ENCODE data around the gene MAB21L2.

The MAB21L2 gene

DNA sequence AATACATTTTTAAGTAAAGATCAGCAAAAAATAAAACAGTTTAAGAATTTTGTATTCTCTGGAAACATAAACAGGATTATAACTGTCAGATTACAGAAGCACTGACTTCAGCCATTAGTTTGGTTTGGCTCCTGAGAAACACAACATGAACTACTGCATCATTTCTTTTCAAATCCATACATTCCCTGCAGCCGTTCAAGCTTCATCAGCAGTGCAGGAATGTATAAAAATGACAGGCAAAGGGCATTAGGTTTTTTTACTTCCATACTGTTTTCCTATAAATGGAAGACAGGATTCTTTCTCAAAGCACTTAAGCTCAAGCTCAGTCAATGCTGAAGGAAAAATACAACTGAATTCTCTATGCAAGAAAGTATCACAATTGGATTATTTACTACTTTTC lies 4.2 kb upstream of the MAB21L2 start:
- DNase-seq (ENCODE audit: low spot score) = no peak

DNA sequence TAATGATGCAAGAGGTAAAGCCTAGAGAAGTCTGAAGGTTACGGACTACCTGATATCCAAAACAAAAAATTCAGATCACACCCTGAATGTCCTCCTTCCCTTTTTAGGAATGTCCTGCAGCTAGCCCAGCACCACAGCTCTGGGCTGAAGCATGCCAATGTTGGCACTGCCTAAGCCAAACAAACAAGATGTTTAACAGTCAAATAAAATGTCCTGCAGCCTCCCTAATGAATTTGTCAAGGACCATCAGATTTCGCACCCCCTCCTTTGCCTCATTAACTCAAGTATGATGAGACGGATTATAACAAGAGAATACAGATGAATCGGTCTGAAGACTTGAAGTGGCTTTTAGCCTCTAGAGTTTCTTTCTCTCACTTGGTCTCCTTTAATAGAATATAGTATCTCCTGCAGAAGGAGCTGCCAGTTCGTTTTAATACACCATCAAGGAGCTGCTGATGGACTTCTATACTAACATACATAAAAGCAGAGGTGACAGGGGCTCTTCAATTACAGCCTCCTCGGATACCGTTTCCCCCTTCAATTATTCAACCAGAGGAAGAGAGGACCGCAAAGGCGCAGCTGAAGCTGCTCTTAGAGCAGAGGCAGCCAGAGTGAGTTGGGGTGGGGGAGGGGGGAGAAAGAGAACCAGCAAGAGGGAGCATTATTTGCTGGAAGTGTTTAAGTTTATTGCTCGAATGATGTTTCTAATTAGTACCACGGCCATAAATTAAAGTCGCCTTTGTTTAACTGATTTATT lies 3.0 kb upstream of the MAB21L2 start:
- no peak for DNase-seq (ENCODE audit: low spot score)

DNA sequence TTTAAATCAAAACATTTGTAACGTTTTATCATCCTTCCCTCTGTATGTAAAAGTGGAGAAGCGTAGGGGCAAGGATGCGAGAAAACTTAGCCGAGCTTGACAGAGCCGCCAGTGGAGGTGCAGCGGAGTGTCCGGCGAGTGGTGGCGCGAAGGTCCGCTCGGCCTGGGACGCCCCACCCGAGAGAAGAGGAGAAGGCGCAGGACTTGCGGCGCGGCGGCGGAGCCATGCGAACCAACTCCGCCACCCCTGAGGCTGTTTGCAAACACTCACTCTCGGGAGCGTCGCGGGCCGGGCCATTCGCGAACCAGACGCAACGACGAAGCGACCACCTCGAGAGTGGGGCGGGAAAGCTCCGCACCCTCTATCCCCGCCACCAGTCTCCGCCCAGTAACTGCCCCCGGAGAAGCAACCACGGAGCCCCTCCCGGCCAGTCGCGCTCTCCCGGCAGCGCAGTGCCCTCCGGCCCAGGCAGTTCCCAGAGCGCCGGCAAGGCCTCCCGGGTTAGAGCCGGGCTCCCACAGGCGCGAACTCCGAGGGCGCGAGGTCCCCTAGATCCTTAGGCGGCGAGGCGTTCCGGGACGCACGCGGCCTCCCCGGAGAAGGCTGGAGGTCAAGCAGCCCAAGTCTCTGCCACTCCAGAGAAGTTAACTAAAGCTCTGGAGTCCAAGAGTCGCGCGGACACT lies 2.3 kb upstream of the MAB21L2 start:
- no peak for DNase-seq (ENCODE audit: low spot score)

GRCh38 chr4:150580306-150580705 lies 1.6 kb upstream of the MAB21L2 start:
- no peak for DNase-seq (ENCODE audit: low spot score)

GRCh38 chr4:150581056-150581605 lies 820 bp upstream of the MAB21L2 start:
- DNase-seq (ENCODE audit: low spot score) = no peak

DNA sequence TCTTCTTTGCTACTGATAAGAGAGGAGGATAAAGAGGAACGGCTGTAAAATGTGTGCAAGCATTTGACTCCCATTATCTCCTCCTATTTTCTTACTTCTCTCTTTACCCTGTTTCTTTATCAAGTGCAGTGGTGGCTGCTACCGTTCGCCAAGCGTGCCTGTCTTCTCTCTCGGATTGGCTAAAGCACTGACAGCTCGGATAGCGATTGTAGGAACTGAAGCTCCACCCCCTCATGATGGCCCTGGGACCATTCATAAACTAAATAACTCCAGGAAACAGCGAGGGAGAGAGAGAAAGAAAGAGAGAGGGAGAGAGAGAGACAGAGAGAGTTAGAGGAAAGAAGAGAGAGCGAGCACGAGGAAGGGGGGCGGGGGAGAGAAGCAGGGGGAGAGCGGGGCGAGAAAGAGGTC lies 305 bp upstream of the MAB21L2 start:
- no peak for DNase-seq (ENCODE audit: low spot score)

- no peak for DNase-seq (ENCODE audit: low spot score)
Measured at GRCh38 chr4:150582873-150583286, 929 bp downstream of the MAB21L2 start.

DNA sequence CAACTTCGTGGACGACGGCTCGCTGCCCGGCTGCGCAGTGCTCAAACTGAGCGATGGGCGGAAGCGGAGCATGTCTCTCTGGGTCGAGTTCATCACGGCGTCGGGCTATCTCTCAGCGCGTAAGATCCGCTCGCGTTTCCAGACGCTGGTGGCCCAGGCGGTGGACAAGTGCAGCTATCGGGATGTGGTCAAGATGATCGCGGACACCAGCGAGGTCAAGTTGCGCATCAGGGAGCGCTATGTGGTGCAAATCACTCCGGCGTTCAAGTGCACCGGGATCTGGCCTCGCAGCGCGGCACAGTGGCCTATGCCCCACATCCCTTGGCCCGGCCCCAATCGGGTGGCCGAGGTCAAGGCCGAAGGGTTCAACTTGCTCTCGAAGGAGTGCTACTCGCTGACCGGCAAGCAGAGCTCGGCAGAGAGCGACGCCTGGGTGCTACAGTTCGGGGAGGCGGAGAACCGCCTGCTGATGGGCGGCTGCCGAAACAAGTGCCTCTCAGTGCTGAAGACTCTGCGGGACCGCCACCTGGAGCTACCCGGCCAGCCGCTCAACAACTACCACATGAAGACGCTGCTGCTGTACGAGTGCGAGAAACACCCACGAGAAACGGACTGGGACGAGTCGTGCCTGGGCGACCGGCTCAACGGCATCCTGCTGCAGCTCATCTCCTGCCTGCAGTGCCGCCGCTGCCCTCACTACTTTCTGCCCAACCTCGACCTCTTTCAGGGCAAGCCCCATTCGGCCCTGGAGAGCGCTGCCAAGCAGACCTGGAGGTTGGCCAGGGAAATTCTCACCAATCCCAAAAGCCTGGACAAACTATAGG lies 1.5 kb downstream of the MAB21L2 start:
- DNase-seq (ENCODE audit: low spot score) = no peak

DNA sequence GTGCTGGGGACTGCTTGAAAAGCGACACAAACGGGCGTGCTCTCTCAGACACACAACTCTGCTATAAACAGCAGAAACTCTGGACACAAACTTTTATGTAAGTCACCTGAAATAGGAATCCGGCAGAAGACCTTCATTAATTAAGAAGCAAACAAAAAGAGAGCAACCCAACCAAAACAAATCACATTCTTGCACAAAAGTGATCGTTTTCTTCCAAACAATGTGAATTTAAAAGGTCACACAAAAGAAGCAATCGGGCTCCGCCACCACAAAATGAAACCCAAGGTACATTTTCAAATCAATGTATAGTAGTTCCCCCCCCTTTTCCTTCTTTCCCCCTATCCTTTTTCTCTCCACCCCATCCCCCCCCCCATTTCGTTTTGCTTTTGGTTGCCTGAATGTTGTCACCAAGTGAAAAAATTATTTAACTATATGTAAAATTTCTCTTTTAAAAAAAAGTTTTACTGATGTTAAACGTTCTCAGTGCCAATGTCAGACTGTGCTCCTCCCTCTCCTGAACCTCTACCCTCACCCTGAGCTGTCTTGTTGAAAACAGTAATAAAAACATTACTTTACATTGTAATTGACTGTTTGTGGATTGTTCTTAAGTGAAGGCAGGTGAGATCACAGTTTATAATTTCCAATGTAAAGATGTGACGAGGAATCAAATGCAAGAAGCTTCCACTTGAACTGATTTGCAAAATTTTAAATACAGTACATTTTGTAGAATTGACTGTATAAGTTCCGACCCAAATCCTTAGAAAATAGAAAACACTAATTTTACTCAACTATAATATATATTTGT lies 2.4 kb downstream of the MAB21L2 start:
- DNase-seq (ENCODE audit: low spot score) = no peak

GRCh38 chr4:150585611-150586010 lies 3.7 kb downstream of the MAB21L2 start:
- DNase-seq (ENCODE audit: low spot score) = no peak

GRCh38 chr4:150586162-150586810 lies 4.3 kb downstream of the MAB21L2 start:
- no peak for DNase-seq (ENCODE audit: low spot score)

DNA sequence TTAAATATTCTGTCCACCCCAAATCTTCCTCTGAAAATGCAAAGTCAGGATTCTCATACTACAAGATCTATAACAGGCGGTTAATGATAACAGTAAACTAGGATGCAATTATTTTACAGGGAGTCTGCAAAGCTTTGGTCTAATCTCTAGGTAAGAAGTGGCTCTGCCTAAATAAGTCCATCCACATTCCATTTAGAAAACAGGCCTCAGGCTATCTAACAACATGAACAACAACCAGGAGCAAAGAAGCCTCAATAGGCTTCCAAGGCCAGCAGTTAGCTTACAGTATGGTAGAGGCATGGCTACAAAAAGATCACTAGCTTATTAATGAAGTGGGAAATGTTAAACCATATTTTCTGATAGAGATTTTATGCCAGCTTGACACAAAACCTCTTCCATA lies 6.4 kb downstream of the MAB21L2 start:
- DNase-seq (ENCODE audit: low spot score) = no peak

DNA sequence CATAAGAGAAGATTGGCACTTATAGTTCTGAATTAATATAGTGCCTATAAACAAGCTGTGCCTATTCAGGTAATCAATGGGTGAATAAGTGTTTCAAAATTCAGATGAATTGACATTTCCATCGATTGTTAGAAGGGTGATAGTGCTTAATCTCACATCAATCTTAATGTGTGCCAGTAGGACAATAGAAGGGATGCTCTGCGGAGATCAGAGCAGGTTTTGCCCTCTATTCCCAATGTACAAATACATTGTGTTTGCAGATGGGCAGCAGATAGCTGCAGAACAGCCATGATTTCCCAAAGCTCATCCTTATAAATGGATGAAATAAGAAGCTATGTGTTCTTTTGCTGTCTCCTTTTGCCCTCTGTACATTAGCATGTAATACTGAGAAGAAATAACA lies 7.2 kb downstream of the MAB21L2 start:
- no peak for DNase-seq (ENCODE audit: low spot score)

- no peak for DNase-seq (ENCODE audit: low spot score)
Measured at GRCh38 chr4:150590631-150591030, 8.7 kb downstream of the MAB21L2 start.

GRCh38 chr4:150591406-150591805 lies 9.5 kb downstream of the MAB21L2 start:
- DNase-seq (ENCODE audit: low spot score) = no peak

GRCh38 chr4:150591904-150592303 lies 10.0 kb downstream of the MAB21L2 start:
- no peak for DNase-seq (ENCODE audit: low spot score)

DNA sequence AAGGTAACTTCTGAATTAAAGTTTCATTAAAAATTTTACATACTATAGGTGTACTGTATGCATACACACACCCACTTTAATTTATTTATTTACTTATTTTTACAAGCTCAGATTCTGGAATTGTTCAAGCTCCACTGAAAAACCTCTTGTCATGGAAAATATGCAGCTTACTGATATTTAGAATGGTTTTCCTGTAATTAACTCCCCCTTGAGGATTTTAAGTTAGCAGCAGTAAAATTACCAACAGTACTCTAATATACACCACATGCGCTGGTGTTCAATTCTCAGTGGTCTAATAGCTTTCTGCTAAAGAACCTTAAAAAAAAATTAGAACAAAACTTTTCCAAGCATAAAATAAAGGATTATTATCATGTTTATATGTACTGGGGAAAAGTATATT lies 12.0 kb downstream of the MAB21L2 start:
- DNase-seq (ENCODE audit: low spot score) = no peak

- DNase-seq (ENCODE audit: low spot score) = no peak
Measured at GRCh38 chr4:150598909-150599308, 17.0 kb downstream of the MAB21L2 start.

- DNase-seq (ENCODE audit: low spot score) = no peak
Measured at GRCh38 chr4:150599547-150599946, 17.6 kb downstream of the MAB21L2 start.

GRCh38 chr4:150600812-150601445 lies 19.0 kb downstream of the MAB21L2 start:
- DNase-seq (ENCODE audit: low spot score) = no peak

GRCh38 chr4:150609131-150609530 lies 27.2 kb downstream of the MAB21L2 start:
- DNase-seq (ENCODE audit: low spot score) = no peak
